DMS53 (cell line): ENCODE measurements around the gene SNRNP27.
"Not testable (repeated sequence)": the region's sequence is repeated elsewhere in the genome, so short reads cannot be mapped to it uniquely, and the experiment has no call there.

Experiments used
- DNase-seq: peaks from one replicate; lab custom pipeline; 2025; lab: John Stamatoyannopoulos, UW

Gene SNRNP27, protein sequence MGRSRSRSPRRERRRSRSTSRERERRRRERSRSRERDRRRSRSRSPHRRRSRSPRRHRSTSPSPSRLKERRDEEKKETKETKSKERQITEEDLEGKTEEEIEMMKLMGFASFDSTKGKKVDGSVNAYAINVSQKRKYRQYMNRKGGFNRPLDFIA

DNA sequence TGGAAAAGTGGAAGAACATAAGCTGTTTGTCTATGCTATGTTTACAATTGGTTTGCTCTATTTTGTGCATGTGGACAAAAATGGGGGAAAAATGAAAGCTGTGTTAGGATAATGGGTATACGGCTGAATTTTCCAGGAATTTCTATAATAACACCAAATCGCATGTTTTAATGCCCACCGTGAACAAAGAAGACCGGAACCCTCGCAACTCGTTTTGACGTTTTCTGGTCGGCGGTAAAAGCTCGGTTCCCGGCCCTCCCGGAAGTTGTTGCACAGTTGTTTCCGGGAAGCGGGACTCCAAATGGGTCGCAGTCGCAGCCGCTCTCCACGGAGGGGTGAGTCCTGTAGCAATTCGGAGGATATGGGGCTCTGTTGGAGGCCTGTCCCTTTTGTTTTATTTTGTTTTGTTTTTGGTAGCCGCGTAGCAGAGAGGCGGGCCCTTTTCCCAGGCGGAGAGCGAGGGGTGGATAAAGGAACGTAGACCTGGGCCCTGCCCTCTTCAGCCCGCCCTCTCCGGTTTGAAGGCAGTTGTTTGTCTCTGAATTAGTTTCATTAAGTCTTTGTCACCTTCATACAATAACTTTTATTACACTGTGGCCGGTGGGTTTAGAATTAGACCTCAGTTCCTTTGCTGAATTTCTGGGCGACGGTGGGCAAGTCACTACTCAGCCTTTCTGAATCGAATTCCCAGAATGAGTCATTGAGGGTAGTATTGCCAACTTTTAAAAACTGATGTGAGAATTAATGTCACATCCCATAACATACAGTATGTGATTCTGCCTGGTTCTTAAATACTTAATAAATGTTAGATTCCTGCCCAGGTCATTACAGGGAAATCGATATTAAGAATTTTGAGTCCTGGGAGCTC is at the start of gene SNRNP27:
SNRNP27 (plus strand) TSS at position 273 of the 868 bp plus-strand sequence; CDS start at position 302, 29 bp downstream.
- peak; percentile 91 for DNase-seq

DNA sequence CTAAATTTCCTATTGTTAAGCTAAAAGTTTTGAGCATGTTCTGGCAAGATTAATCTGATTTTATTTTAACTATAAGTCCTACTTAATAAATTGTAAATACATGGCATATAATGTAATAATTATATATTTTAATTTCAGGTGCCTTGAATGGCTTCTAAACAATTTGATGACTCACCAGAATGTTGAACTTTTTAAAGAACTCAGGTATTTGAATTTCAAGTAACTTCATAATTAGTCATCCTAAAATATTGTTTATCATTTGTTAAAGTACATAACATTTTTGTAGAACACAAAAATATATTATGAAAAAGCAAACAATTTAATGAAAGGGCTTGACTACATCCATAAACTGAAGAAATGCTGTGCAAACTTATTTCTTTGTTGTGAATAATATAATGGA is 49.8 kb upstream of the SNRNP27 start:
- no peak for DNase-seq

DNA sequence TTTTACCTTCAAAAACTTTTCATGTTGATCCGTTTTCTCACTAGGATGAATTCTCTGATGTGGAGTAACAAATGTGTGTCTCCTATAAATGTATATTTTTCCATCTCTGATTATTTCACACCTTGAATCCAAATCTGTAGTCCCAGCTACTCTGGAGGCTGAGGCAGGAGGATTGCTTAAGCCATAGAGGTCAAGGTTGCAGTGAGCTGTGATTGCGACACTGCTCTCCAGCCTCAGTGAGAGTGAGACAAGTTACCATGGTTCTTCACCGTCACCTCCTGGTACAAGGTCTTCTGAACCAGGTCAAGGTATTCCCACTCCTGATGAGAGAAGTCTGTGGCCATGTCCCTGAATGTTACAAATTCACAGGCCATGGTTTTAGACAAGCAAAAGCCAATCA is 49.2 kb upstream of the SNRNP27 start:
- no peak for DNase-seq

DNA sequence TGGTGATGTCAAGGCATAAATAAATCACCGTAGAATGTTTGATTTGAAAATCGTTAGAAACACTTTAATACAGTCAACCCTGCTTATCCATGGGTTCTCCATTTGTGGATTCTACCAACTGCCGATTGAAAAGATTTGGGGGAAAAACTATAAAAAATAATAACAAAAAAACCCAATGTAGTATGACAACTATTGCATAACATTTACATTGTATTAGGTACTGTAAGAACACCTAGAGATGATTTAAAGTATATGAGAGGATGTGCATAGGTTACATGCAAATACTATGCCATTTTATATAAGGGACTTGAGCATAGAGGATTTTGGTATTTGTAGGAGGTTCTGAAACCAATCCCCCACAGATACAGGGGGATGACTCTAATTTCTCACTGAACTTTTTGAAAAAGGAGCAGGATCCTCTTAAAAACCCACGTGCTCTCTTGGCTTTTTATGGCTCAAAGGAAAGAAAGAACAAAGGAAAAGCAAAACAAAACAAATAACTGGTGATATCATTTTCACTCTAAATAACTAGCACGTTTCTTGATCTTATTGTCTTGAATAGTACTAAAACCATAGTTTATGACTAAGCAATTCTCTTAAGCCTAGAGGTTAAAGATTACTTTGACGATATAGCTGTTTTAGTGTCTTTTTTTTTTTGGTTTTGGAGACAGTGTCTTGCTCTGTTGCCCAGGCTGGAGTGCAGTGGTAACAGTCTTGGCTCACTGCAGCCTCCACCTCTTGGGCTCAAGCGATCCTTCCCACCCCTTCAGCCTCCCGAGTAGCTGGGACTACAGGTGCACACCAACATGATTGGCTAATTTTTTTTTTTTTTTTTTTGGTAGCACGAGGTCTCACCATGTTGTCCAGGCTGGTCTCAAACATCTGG is 47.3 kb upstream of the SNRNP27 start:
- no peak for DNase-seq

DNA sequence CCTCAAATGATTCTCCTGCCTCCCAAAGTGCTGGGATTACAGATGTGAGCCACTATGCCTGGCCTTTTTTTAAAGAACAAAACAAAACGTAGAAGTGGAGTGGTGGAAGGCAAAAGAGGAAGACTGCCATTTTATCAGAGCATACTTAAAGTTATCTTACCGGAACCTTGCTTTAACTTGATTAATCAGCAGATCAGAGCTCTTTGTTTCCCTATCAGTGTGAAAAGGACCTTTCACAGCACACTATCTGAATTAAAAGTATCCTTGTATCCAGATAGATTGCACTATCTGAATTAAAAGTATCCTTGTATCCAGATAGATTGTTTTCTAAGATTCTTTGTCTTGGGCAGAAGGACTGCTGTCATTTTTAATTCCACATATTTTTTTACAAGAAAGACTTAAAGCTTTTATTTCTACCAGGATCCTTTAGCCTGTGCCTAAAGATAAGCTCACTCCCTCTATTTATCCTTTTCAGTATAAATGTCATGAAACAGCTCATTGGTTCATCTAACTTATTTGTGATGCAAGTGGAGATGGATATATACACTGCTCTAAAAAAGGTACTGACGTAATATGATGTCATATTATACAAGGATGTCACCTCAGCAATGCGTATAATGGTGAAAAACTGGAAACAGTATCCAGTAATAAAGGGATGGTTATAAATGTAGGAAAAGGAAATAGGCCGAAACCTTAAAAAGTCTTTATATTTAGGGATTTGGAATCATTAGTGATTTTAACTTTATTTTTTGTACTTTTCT is 46.5 kb upstream of the SNRNP27 start:
- DNase-seq = no peak

DNA sequence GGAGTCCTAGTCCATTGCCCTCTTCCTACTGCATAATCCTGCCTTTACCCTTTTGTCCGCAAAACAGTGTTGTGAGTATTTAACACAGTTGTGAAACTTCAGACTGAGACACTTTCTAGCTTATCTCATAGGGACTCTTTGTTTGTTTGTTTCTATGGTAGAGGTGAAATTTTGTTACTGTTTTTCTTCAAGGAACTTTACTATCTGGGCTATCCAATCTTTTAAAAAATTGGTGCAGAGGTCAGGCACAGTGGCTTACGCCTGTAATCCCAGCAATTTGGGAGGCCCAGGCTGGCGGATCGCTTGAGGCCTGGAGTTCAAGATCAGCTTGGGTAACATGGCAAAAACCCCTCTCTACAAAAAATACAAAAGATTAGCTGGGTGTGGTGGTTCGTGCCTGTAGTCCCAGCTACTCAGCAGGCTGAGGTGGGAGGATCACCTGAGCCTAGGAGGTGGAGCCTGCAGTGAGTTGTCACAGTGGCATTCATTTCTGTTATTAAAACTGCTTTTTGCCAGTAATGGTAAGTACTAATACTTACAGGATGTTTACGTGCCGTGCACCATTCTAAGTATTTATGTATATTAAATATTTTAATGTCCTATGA is 45.5 kb upstream of the SNRNP27 start:
- no peak for DNase-seq

DNA sequence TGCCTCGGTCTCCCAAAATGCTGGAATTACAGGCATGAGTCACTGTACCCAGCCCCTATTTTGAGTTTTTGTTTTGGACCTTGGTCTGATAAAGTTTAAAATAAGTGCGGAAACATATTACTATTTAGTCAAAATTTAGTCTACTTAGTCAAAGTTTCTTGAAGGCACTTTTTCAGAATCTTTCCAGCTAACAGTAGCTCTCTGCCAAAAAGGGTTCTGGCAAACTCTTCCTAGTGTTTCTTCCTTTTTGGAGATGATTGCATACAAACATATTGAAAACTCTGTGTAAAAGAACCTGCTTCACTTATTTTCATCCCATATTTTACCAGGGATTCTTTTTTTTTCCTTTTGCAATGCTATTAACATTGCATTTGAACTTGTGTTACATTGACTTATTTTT is 35.5 kb upstream of the SNRNP27 start:
- DNase-seq = no peak

DNA sequence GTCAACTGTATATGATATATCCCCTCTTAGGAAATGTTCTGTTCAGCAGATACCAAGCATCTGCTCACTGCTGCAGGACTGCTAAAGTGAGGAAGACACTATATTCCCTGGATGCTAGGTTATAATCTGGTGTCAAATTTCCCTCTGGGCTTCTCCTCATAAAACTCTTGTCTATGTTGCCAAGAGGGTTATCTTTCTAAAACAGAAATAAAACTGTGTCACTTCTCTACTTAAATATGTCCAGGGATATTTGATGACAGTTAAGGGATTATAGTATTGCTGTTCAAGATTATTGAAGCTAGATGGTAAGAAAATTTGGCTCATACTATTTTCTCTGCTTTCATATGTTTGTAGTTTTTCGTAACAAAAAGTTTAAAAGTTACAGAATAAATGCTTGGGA is 30.5 kb upstream of the SNRNP27 start:
- no peak for DNase-seq

DNA sequence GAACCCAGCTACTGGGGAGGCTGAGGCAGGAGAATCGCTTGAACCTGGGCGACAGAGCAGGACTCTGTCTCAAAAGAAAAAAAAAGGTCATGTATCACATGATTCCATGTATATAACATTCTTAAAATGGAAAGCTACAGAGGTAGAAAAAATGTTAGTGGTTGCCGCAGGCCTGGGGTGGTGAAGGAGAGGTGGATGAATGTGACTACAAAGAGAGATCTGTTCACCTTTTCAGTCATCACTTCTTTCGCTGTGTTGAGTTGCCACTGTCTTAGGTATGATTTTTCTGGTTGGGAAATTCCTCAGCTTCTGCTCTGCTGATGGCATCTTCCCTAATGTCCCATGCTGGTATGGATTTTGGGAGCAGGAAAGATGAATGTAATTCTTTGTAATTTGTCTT is 5.3 kb upstream of the SNRNP27 start:
- no peak for DNase-seq

DNA sequence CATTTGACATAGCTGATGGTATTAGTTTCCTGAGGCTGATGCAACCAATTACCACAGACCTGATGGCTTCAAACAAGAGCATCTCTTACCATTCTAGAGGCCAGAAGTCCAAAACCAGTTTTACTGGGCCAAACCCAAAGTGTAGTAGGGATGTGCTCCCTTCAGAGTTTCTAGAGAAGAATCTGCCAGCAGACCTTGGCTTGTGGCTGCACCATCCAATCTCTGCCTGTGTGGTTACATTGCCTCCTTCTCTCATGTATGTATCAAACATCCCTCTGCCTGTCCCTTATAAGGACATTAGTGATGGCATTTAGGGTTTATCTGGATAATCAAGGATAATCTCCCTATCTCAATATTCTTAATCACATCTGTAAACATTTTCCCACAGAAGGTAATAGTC is 4.5 kb upstream of the SNRNP27 start:
- no peak for DNase-seq

DNA sequence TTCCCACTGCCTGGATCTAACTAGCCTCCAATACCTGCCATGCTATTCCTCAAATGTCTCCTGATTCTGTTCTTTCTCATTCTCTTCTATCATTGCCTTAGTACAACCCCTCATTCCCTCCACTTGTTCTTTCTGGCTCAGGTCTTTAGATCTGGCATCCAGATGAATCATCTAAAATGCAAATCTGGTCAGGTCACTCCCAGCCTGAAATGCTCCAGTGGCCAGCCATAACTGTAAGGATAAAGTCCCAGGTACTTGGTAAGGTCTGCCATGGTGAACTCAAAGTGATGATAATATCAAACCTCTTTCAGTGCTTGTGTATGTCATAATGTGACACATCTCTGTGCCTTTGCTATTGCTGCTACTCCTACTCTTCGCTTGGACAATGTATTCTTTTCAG is 2.9 kb upstream of the SNRNP27 start:
- DNase-seq = peak; percentile 13

DNA sequence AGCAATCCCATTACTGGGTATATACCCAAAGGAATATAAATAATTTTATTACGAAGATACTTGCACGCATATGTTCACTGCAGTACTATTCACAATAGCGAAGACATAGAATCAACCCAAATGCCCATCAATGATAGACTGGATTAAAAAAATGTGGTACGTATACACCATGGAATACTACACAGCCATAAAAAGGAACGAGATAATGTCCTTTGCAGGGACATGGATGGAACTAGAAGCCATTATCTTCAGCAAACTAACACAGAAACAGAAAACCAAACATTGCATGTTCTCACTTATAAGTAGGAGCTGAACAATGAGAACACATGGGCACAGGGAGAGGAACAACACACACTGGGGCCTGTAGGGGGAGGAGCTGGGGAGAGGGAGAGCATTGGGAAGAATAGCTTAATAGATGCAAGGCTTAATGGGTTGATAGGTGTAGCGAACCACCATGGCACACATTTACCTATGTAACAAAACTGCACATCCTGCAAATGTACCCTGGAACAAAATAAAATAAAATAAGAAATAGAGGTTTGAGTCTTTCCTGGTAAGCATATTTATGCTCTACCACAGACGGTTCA is 825 bp upstream of the SNRNP27 start:
- peak; percentile 33 for DNase-seq

DNA sequence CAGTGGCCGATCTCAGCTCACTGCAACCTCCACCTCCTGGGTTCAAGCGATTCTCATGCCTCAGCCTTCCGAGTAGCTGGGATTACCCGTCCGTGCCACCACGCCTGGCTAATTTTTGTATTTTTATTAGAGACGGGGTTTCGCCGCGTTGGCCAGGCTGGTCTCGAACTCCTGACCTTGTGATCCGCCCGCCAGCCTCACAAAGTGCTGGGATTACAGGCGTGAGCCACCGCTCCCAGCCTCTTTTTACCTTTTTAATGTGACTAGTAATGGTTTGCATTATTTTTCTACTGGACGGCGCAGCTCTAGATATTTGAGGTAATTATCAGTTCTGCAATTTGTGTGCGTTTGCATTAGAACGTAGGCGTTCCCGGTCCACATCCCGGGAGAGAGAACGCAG is 981 bp downstream of the SNRNP27 start:
- DNase-seq = not testable (repeated sequence)

DNA sequence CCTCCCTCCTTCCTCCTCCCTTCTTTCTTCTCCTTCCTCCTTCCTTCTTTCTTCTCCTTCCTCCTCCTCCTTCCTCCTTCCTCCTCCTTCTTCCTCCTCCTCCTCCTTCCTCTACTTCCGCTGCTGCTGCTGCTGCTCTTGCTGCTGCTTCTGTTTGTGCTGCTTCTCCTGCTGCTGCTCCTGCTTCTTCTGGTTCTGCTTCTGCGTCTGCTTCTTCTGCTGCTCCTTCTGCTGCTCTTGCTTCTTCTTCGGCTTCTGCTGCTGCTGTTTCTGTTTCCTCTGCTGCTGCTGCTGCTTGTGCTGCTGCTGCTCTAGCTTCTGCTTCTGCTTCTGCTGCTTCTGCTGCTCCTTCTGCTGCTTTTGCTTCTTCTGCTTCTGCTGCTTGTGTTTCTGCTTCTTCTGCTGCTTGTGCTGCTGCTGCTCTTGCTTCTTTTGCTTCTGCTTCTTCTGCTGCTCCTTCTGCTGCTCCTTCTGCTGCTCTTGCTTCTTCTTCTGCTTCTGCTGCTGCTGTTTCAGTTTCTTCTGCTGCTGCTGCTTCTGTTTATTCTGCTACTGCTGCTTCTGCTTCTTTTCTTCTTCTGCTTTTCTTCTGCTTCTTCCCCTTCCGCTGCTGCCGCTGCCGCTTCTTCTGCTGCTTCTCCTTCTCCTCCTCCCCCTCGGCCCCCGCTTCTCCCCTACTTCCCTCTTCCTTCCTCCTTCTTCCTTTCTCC is 8.6 kb downstream of the SNRNP27 start:
- no peak for DNase-seq

DNA sequence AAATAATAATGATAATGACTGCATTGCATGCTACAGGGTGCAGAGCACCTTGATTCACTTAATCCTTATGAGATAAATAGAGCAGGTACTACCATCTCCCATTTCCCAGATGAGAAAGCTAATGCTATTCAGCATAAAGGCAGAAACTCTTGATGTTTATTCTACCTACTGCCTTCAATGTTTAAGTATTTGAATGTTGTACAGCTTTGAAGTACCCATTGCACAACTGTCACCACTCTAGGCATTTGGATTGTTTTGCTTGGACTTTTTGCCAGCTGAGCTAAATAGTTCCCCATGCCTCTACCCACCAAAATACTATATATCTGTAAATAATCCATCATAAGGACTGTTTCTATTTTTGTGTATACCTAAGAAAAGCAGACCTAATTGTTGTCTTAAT is 13.5 kb downstream of the SNRNP27 start:
- DNase-seq = no peak

DNA sequence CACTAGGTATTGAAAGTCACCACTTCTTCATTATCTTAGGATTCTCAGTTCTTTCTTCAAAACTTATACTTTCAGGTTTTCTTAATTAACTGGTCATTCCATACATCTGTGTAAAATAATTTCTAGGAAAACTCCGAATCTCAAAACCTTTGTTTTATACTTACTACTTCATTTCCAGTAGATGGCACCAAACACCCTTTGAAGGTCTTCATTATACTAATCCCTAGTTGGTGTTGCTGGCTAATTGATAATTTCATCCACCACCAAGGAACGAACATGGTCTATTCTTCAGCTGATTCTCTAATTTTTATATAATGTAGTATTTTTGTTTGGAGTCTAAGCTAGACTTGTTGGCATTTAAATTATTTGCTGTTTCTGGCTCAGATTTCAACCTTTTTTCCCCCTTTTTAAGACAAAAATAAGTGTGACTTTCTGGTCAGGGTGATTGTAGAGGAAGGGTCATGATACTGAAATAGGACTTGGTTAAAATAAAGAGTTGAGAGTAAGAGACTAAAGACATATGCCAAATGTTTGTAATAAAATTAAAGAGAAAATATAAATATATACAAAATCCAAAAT is 18.3 kb downstream of the SNRNP27 start:
- DNase-seq = peak; percentile 85

DNA sequence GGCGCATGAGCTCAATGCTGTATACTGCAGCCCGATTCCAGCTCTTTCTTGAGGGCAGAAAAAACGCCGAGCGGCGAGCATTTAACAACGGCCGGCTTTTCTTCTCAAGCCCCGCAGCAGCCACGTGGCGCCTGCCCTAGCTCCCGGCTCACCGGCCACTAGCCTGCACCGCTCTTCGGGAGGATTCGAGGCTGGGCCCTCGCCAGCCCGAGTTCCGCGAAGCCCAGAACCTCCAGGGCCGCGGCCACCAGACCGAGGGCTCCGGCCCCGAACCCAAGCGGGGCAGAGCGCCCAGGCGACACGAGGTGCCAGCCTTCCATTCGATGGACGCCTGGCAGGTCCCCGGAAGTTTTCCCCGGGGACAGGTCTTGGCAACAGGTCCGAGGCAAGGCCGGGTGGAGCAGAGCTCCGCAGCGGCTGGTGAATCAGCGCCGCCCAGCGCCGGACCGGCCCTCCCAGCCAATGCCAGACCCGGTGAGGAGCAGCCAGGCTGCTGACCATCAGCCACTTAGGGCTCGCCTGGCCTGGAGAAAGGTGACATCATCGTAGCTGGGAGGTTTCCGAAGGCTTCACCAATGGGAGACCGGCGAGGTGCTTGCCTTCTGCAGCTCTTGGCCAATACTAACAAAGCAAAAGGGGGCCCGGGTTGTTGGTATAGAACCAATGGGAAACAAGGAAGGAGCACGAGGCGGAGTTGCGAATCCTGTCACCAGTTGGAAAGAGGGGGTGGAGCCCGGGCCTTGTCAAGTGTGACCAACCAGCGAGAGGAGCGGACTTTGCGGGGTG is 20.6 kb downstream of the SNRNP27 start:
- DNase-seq = peak; percentile 100

DNA sequence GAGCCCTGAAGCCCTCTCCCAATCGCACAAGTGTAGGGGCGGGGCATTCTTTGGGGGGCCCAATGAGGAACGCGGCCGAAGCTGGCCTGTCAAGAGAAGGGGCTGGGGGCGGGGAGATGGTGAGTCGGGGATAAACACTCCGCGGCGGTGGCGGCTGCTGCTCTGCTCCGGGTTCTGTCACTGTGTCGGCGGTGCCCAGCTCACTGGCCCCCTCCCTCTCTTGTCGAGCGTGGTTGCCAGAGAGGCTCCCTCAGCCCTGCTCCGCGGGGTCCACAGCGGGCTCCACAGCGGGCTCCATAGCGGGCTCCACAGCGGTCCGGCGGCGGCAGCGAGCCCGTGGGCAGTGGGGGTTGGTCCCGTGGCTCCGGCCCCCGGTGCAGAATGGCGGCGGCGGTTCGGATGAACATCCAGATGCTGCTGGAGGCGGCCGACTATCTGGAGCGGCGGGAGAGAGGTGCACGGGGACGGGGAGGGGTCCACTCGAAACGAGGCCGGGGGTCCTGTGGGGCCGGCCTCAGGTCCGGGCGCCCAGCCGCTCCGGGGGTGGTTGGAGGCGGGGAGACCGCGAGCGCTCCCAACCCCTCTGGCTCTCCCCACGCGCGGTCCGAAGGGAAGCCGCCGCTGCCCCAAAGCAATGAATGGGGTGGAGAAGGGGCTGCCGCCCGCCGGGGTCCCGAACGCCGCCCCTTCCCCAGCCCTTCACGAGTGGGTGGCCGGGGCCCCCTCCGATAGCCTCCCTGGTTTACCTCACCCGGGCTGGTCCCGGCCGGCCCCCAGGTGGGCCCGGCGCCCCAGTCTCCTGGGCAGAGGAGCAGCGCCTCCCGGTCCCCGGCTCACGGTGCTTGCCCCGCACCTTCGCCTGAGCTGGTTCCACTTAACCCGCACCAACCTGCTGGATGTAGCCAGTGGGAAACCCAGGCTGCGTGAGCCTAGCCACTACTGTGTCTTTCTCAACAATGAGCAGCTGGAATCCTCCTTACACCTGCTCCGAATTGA is 21.5 kb downstream of the SNRNP27 start, which contains the start of gene MXD1:
MXD1 (plus strand) TSS at position 160 of the 996 bp plus-strand sequence; CDS start at position 382, 222 bp downstream.
- peak; percentile 62 for DNase-seq
